ENCODE results near the gene ADK.
"Not testable (repeated sequence)": the region's sequence is repeated elsewhere in the genome, so short reads cannot be mapped to it uniquely, and the experiment has no call there.

The ADK gene

DNA sequence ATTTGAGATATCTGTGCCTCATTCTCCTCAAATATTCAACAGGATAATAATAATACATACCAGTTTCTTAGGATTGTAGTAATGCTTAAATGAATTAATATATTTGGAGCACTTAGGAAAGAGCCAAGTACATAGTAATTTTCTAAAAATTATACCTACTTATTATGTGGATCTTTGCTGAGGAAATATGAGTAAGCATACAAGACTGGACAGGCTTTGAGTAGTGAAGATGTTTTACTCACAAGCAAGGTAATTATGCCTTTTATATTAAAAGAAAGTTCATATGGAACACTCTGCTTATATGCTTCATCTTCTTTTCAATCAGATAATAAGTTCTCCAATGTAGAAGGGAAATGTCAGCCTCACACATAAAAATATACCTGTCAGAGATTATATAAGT lies 337.9 kb downstream of the ADK start:
- no peak for DNase-seq (ENCODE audit: low read depth)

DNA sequence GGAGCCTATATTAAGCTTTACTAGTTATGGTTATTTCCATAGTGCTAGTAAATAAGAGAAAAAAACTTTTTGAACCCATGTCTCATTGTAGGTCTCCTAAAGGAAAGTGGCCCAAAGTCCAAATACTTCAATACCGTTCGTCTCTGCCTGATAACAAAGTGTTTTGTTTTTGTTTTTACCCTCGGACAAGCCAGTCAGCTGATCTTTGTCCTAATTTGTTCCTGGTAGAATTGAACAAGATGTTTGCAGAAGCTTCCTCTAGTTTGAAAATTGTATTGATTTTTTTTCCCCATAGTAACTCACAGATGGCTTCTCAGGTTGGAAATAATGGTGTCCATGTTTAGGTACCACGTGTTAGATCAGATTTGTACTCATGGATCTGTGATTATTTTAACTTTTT lies 339.5 kb downstream of the ADK start:
- no peak for DNase-seq (ENCODE audit: low read depth)

DNA sequence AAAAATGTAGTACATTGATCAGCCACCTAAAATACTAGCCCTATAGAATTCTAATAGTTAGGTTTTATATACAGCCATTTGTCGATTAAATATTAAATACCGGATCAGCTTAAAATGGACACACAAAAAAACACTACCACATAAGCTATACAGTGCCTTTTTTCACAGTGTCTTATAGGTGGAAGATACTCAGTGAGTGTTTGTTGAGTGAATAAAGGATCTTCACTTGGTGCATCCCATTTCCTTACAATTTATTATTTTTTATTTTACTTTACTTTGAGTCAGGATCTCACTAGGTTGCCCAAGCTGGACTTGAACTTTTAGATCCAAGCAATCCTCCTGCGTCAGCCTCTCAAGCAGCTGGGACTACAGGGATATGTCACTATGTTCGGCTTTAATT lies 340.0 kb downstream of the ADK start:
- DNase-seq (ENCODE audit: low read depth): no peak

DNA sequence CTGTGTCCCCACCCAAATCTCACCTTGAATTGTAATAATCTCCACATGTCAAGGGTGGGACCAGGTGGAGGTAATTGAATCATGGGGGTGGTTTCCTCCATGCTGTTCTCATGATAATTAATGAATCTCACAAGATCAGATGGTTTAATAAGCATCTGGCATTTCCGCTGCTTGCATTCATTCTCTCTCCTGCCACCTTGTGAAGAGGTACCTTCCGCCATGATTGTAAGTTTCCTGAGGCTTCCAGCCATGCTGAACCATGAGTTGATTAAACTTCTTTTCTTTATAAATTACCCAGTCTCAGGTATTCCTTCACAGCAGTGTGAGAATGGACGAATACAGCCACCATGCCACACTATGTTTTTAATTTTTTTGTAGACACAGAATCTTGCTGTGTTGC lies 345.3 kb downstream of the ADK start:
- DNase-seq (ENCODE audit: low read depth): not testable (repeated sequence)

DNA sequence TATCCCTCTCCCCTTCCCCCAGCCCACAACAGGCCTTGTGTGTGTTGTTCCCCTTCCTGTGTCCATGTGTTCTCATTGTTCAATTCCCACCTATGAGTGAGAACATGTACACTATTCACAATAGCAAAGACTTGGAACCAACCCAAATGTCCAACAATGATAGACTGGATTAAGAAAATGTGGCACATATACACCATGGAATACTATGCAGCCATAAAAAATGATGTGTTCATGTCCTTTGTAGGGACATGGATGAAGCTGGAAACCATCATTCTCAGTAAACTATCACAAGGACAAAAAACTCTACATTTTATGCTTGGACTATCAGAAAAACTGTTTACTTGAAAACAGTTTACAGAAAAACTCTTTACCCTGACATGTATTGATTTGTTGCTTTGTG lies 347.6 kb downstream of the ADK start:
- DNase-seq (ENCODE audit: low read depth): not testable (repeated sequence)

DNA sequence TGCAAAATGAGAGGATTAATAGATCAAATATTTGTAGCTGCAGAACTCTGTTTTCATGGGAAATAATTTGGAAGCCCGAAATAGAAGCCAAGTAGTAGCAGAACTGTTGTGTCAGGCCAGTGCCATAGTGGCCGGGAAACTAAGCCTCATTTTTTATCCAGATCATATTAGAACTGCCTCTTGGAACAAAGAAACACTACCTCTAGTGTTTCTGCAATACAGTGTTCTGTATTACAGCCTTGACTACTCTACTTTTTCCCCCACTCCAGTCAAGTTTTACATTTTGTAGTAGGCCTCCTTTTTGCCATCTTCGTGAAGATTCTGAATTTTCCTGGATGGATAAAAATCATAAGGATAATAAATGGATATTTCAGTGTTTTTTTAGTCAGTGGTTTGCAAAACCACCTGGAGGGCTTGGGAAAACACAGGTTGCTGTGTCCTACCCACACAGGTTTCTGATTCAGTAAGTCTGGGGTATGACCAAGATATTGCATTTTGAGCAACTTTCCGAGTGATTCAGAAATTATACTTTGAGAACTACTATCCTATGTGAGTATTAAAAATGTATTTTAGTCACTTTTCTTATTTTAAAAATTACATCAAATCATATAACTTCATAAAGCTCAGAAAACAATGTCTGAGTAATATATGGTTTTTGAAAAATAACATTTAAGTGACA lies 349.1 kb downstream of the ADK start:
- DNase-seq (ENCODE audit: low read depth): peak; percentile 11

DNA sequence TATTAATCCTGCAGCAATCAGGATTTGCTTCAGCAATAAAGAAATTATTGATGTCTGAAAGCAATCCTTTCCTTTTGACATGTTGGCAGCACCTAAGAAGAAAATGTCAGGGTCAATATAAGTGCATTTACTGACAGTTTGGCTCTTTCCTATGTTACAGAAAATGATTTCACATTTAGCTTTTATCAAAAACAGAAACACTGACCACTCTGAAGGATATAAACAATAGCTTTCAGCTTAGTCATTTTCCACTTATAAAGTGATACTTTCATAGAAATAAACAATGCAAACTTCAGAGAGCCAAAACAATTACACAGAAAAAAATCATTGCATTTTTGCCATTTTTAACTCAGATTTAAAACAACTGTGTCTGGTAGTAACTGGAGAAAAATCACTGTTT lies 349.8 kb downstream of the ADK start:
- DNase-seq (ENCODE audit: low read depth): peak; percentile 77

DNA sequence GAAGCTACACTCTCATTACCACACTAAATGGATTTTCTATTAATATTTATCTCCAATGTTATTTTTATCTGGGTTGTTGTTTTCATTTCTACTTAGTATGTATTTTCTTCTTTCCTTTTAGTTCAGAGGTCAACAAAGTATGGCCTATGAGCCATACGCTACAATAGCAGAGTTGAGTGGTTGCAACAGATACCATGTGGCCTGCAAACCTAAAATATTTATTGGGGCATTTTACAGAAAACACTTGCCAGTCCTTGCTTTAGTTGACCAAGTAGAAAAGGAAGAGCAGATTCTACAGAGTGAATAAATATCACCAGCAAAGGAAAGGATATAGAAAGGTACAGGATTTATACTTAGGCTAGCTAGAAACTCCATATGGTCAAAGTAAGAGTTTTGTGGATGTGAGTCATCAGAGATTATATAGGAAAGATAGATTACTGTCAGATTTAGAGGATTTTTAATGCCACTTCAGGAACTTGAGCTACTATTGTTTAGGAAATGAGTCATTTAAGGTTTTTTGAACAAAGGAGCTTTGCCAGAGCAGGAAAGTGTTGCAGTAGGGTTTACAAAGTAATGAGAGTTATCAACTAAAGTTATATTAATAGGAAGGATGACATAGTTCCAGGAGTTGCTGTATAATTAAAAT lies 352.1 kb downstream of the ADK start:
- peak; percentile 66 for DNase-seq (ENCODE audit: low read depth)

DNA sequence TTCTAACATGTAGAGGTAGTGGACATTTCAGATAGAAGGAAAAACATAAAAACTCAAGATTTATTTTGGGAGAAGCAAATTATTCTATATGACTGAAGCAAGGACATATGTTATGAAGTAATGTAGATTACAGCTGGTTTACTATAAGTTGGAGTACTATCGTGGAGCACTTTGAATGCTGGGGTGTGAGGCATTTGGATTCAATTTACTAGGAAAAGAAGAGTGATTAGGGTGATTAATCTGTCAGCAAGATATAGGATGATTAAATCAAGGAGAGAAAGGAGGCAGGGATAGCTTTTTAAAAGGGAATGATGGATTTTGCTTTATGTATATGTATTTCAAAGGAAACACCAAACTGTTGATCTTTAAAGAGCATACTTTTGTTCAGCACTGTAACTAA lies 356.9 kb downstream of the ADK start:
- no peak for DNase-seq (ENCODE audit: low read depth)

DNA sequence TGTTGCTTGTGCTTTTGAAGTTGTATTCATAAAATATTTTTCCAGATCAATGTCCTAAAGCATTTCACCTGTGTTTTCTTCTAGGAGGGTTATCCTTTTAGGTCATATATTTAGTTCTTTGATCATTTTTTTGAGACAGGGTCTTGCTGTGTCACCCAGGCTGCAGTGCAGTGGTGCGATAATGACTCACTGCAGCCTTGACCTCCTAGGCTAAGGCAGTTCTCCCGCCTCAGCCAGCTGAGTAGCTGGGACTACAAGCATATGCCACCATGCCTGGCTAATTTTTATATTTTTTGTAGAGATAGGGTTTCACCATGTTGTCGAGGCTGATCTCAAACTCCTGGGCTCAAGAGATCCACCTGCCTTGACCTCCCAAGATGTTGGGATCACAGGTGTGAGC lies 359.6 kb downstream of the ADK start:
- no peak for DNase-seq (ENCODE audit: low read depth)

DNA sequence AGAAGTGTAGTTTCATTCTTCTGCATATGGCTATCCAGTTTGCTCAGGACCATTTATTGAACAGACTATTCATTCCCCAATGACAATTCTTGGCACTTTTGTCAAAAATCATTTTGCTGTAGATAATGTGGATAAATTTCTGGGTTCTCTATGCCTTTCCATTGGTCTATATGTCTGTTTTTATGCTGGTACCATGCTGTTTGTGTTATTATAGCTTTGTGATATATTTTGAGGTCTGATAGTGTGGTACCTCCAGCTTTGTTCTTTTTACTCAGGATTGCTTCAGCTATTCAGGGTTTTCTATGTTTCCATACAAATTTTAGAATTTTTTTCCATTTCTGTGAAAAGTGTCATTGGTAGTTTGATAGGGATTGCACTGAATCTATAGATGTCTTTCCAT lies 360.0 kb downstream of the ADK start:
- DNase-seq (ENCODE audit: low read depth): no peak

DNA sequence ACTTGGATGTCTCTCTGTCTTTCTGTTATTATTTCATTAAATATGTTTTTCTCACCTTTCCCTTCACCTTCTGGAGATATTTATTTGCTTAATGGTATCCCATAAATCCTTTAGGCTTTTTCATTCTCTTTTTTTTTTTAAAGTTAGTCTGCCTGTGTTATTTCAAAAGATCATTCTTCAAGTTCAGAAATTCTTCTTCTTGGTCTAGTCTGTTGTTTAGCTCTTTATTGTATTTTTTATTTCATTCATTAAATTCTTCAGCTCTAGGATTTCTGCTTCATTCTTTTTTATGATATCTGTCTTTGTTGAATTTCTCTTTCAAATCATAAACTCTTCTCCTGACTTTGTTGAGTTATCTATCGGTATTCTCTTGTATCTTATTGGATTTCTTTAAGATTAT lies 363.3 kb downstream of the ADK start:
- DNase-seq (ENCODE audit: low read depth): no peak

DNA sequence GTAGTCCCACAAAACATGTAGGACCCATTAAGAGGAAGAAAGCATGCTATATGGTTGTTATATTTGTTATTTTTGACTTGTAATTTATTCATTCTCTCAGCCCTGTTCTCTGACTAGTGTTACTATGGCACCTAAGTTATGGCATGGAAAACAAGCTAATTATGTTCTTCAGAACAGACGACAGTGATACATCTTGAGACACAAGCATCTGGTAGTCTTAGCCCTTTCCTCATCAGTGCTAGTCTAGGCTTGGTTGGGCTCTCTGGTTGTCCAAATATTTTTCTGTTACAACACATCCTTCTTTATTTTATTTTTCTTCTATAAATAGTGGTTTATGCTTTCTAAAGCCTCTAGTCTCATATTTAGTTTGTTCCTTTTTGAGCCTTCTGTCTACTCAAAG lies 367.0 kb downstream of the ADK start:
- peak; percentile 91 for DNase-seq (ENCODE audit: low read depth)

DNA sequence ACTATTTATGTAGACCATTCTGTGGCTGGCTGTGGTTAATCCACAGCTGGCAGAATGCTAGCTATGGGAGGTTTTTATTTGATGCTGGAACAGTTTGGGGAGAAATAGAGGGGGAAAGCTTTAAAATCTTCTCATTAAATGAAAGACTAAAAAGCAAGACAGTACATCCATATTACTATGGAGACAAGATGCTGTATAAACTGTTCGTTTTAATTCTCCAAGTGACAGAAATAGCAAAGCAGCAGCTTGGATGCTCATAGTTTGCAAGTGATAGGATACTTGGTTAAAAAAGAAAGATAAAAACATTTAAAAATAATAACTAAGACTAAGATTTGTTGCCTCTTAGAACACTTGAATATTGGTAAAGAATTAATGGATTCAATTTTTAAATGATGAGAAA lies 370.5 kb downstream of the ADK start:
- no peak for DNase-seq (ENCODE audit: low read depth)

DNA sequence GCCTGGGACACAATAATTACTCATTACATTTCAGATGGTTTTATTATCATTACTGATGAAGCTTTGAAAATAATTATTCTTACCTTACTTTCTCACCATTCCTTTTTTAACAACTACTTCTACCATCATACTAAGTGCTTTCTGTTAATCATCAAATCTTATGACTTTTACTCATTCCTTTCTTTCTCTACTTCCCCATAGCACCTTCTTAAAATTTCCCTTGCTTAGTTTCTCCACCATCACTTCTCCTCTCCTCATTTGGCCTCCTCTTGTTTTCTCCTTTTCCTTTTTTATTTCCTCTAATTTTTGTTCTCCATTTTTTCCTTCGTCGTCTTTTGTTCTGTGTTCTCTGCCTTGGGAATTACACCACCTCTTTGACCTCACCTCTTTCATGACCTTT lies 372.2 kb downstream of the ADK start:
- DNase-seq (ENCODE audit: low read depth): no peak

DNA sequence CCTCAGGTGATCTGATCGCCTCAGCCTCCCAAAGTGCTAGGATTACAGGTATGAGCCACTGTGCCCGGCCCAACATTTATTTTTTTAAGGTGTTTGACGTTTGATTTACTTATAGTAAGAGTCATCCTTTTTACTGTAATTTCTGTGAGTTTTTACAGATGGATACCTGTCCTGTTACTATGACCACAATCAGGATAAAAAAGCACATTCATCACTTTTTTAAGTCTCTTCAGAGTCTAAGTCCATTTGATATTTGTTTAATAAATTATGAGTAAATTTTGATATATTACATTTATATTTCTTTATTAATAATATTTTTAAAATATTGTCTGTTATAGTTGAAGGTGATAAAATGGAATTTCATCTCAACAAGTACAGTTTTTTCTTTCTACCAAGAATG lies 374.9 kb downstream of the ADK start:
- no peak for DNase-seq (ENCODE audit: low read depth)

DNA sequence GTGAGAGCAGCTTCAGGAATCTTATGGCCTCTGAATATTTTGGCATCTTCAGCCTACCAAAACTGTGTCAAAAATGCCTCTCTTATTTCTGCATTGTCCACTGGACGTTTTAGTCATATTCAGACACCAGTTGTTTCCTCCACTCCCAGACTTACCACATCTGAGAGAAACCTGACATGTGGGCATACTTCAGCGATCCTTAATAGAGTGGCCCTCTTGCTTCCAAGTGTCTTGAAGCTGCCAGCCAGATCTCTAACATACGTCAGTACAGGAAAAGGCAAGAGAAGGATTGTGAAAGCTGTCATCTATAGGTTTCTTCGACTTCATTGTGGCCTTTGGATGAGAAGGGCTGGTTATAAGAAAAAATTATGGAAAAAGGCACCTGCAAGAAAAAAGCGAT lies 376.6 kb downstream of the ADK start:
- not testable (repeated sequence) for DNase-seq (ENCODE audit: low read depth)

DNA sequence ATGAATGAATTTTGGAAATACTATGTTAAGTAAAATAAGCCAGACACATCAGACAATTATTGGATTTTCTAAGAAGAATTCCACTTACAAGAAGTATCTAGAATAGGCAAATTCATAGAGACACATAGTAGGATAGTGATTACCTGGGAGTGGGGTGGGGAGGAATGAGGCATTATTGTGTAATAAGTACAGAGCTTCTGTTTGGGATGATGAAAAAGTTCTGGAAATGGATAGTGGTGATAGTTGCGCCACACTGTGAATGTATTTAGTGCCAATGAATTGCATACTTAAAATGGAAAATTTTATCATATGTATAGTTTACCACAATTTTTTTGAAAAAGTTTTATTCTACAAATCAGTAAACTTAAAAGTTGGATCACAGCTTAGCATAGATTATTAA lies 378.2 kb downstream of the ADK start:
- DNase-seq (ENCODE audit: low read depth): peak; percentile 65

DNA sequence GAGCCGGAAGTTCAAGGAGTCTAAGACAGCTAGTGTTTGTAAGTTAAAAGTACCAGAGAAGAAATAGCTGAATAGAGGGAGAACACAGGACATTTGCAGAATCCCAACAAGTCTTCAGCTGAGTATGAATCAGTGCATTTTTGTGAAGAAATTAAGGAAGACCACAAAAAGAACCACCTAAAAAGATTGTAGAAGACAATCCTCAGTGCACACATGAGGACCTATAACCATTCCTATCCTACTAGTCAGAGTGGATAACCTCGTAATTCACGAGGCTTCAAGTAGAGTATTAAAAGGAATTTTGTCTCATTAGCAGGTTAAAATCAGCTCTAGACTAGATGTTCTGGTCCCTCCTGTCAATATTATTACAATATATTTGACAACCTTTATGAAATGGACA lies 380.0 kb downstream of the ADK start:
- no peak for DNase-seq (ENCODE audit: low read depth)

DNA sequence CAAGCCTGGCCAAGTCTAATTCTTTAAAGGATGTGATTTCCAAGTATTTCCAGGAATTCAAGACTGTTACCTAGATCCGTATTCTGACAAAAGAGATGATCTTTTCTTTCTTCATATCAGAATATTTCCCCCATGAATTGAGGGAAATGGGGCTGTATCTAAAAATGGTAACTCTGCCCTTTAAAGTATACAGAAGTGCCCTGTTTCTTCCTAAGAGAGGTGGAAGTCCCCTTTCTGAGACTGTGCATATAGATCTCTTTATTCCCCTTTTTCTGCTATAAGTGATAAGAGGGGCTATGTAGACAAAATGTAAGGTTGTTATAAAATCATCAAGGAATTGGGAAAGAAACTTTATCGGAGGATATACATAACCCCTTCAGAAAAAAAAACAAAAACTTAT lies 388.3 kb downstream of the ADK start:
- no peak for DNase-seq (ENCODE audit: low read depth)

DNA sequence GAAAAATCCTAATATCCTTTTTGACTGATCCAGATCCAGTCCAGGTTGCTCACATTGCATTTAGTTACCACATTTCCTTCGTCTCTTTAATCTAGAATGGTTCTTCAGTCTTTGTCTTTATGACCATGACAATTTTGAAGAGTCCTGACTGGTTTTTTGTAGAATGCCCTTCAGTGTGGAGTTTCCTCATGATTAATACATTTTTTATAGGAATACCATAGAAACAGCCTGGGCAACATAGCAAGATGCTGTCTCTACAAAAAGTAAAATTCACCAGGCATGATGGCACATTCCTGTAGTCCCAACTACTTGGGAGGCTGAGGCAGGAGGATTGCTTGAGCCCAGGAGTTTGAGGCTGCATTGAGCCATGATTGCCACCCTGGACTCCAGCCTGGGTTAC lies 390.4 kb downstream of the ADK start:
- DNase-seq (ENCODE audit: low read depth): no peak

DNA sequence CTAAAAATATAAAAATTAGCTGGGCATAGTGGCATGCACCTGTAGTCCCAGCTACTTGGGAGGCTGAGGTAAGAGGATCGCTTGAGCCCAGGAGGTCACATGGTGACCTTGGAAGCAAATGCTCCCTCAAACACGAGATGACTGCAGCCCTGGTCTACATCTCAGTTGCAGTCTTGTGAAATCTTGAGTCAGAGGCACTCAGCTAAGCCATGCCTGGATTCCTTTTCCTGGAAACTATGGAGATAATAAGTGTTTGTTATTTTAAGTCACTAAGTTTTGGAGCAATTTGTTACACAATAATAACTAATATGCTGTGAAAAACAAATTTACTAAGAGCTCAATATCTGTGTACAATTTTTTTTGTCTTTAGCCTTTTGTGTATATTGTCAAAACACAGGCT lies 391.1 kb downstream of the ADK start:
- DNase-seq (ENCODE audit: low read depth): peak; percentile 97

DNA sequence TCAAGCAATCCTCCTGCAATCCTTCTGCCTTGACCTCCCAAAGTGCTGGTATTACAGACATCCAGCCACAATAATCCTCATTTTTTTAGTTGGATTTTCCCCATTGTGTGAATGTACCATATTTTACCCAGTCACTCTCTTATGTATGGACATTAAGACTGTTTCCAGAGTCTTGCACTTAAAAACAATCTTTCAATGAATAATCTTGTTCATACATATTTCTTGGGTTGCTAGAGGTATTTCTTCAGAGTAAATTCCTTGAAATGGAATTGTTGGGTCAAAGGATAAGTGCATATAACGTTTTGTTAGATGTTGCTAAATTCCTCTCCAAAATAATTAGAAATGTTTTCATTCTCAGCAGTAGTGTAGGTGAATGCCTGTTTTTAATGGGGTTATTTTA lies 392.3 kb downstream of the ADK start:
- peak; percentile 59 for DNase-seq (ENCODE audit: low read depth)

DNA sequence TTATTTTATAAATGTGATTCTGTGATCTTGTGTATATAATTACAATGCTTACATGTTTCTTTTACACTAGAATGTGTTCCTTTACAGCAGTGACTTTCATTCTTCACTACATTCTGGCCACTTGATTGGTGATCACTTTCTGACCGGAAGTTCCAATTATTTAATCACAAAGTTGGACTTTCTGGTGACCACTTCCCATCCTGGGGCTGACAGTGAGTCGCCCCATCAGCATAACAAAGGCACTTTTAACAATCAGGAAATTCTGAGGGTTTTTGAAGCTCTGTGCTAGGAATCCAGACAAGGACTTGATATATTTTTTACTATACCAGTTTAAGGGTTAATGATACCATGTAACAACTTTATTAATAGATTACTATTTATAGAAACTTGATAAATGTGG lies 393.1 kb downstream of the ADK start:
- no peak for DNase-seq (ENCODE audit: low read depth)

All from fibroblast of gingiva (primary cell).